Measurements from ENCODE around the gene KIF1B.

DNA sequence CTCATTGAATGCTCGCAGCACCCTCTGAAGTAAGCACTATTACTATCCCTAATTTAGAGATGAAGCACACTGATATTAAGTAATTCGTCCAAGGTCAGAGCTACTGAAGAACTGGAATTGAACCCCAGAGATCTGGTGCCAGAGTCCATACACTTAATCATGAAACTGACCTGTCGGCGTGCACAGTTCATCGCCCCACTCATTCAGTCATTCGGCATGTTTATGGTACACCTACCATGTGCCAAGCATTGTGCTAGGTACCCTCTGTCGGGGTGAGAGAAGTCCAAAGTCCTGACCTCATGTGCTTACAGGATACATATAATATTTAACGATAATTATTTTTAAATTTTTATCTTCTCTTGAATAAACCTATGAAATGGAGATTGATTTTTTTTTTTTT lies 214.3 kb downstream of the KIF1B start:
- TF ChIP-seq SETDB1 (IDR thresholded peaks at IDR 0.05; ENCODE audit: insufficient read length, low read length): no peak
- TF ChIP-seq, protein P1, sequence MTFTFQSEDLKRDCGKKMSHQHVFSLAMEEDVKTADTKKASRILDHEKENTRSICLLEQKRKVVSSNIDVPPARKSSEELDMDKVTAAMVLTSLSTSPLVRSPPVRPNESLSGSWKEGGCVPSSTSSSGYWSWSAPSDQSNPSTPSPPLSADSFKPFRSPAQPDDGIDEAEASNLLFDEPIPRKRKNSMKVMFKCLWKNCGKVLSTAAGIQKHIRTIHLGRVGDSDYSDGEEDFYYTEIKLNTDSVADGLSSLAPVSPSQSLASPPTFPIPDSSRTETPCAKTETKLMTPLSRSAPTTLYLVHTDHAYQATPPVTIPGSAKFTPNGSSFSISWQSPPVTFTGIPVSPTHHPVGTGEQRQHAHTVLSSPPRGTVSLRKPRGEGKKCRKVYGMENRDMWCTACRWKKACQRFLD (tag by site-specific recombination; IDR thresholded peaks at IDR 0.05): no peak
- no peak for TF ChIP-seq ZNF274 (IDR thresholded peaks at IDR 0.05; ENCODE audit: low read length)
- no peak for TF ChIP-seq ZNF274 (tag by site-specific recombination; IDR thresholded peaks at IDR 0.05; ENCODE audit: borderline replicate concordance)
- TF ChIP-seq, protein P2, sequence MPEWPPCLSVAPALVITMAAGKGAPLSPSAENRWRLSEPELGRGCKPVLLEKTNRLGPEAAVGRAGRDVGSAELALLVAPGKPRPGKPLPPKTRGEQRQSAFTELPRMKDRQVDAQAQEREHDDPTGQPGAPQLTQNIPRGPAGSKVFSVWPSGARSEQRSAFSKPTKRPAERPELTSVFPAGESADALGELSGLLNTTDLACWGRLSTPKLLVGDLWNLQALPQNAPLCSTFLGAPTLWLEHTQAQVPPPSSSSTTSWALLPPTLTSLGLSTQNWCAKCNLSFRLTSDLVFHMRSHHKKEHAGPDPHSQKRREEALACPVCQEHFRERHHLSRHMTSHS (tag by site-specific recombination; IDR thresholded peaks at IDR 0.05): no peak
- no peak for TF ChIP-seq ZNF404 (tag by site-specific recombination; IDR thresholded peaks at IDR 0.05)
- TF ChIP-seq, protein P3, sequence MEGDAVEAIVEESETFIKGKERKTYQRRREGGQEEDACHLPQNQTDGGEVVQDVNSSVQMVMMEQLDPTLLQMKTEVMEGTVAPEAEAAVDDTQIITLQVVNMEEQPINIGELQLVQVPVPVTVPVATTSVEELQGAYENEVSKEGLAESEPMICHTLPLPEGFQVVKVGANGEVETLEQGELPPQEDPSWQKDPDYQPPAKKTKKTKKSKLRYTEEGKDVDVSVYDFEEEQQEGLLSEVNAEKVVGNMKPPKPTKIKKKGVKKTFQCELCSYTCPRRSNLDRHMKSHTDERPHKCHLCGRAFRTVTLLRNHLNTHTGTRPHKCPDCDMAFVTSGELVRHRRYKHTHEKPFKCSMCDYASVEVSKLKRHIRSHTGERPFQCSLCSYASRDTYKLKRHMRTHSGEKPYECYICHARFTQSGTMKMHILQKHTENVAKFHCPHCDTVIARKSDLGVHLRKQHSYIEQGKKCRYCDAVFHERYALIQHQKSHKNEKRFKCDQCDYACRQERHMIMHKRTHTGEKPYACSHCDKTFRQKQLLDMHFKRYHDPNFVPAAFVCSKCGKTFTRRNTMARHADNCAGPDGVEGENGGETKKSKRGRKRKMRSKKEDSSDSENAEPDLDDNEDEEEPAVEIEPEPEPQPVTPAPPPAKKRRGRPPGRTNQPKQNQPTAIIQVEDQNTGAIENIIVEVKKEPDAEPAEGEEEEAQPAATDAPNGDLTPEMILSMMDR (tag by site-specific recombination; IDR thresholded peaks at IDR 0.05): no peak
- no peak for TF ChIP-seq ZNF112 (tag by site-specific recombination; IDR thresholded peaks at IDR 0.05)
